ENCODE data around the gene RCSD1. TPM values are rescaled to one million over a fixed set of nuclear protein-coding genes. Genes with fewer than 3 reads are reported as not detected.

Gene RCSD1
- total and polyA plus RNA-seq, 10 of the 15 experiments (the other 5 are each of a cell fraction or from before 2014, with no cell fraction given), result 11.4 to 78.3 (median 71.6) TPM

DNA sequence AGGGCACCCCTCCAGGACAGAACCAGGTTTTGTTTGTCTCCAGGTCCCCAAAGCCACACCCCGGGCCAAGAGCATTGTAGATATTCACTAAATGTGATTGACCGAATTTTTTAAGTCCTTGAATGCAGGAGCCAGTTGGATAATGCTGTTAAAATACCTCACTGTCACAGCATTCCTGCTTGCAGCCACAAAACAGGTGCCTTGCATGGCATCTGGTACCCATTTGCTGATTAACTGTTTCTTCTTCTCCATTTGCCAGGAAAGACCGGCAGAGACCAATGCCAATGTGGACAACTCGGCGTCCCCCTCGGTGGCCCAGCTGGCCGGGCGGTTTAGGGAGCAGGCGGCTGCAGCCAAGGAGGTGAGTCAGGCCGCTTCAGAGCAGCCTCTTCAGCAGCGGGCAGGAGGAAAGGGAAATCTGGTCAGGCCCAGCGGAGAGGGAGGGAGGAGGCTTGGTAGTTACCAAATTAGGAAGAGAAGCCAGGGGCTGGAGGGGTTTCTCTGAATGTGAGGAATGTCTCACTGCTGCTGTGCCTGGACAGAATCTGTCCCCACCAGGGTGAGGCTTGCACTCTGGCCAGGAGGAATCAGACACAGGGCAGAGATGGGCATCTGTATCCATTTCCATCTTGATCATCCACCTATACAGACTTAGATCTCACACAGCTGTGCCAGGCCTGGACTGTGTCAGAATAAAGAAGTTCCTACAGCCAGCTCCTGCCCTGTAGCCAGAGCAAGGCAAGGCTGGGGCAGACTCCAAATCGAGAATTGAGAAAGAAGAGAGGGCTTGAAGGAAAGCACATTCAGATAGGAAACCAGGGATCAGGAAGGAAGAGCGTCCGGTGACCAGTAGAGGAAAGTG lies 53.8 kb downstream of the RCSD1 start:
- WGBS (ENCODE audit: insufficient coverage, insufficient replicate concordance, low lambda C conversion rate, missing lambda C conversion rate), result 84% methylated on average over 15 of the region's 15 CpGs

More for the DNA sequence above, 53.8 kb downstream of the RCSD1 start:
- ChIA-PET POLR2A (interaction anchor here (0.5 kb wide), 1 partner anchor 144 kb away, joined by 8 read pairs; no protein-coding TSS in a partner anchor), CTCF (interaction anchor here (1.6 kb wide), 1 partner anchor 83 kb away, joined by 5 read pairs; no protein-coding TSS in a partner anchor), SMC1A (ENCODE audit: uncharacterized antibody, unreplicated experiment) (interaction anchor here (1.0 to 5.0 kb wide), 3 partner anchors 81 to 134 kb away, joined by 3 to 215 read pairs (median 3); no protein-coding TSS in a partner anchor), RAD21 (ENCODE audit: unreplicated experiment) (interaction anchor here (1.0 kb wide), 1 partner anchor 83 kb away, joined by 6 read pairs; no protein-coding TSS in a partner anchor)
- intact Hi-C loops (cut with micrococcal nuclease; ENCODE audit: unreplicated experiment), result no loop called here
- no peaks in the 10 kb centered on the region for H3K9me3 ChIP-seq (replicated peaks; ENCODE audit: control insufficient read depth, insufficient read depth, low read length)
- TF ChIP-seq, protein P1, sequence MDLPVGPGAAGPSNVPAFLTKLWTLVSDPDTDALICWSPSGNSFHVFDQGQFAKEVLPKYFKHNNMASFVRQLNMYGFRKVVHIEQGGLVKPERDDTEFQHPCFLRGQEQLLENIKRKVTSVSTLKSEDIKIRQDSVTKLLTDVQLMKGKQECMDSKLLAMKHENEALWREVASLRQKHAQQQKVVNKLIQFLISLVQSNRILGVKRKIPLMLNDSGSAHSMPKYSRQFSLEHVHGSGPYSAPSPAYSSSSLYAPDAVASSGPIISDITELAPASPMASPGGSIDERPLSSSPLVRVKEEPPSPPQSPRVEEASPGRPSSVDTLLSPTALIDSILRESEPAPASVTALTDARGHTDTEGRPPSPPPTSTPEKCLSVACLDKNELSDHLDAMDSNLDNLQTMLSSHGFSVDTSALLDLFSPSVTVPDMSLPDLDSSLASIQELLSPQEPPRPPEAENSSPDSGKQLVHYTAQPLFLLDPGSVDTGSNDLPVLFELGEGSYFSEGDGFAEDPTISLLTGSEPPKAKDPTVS (IDR thresholded peaks at IDR 0.05; ENCODE audit: low read depth, low read length), result no peak
- TF ChIP-seq CBX3 (IDR thresholded peaks at IDR 0.05; ENCODE audit: borderline replicate concordance, low read depth) (no peak), FOXM1 (IDR thresholded peaks at IDR 0.05; ENCODE audit: low read depth, low read length) (no peak), POLR2A (IDR thresholded peaks at IDR 0.05; ENCODE audit: low read depth, low read length) (no peak), MTA2 (IDR thresholded peaks at IDR 0.05; ENCODE audit: low read depth) (no peak), CREB1 (IDR thresholded peaks at IDR 0.05; ENCODE audit: low read depth) (no peak), CHD2 (IDR thresholded peaks at IDR 0.05; ENCODE audit: borderline replicate concordance, low read depth, low read length) (no peak), IRF4 (IDR thresholded peaks at IDR 0.05; ENCODE audit: low read depth, low read length) (no peak)
- TF ChIP-seq, protein P2, sequence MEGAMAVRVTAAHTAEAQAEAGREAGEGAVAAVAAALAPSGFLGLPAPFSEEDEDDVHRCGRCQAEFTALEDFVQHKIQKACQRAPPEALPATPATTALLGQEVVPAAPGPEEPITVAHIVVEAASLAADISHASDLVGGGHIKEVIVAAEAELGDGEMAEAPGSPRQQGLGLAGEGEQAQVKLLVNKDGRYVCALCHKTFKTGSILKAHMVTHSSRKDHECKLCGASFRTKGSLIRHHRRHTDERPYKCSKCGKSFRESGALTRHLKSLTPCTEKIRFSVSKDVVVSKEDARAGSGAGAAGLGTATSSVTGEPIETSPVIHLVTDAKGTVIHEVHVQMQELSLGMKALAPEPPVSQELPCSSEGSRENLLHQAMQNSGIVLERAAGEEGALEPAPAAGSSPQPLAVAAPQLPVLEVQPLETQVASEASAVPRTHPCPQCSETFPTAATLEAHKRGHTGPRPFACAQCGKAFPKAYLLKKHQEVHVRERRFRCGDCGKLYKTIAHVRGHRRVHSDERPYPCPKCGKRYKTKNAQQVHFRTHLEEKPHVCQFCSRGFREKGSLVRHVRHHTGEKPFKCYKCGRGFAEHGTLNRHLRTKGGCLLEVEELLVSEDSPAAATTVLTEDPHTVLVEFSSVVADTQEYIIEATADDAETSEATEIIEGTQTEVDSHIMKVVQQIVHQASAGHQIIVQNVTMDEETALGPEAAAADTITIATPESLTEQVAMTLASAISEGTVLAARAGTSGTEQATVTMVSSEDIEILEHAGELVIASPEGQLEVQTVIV (IDR thresholded peaks at IDR 0.05; ENCODE audit: borderline replicate concordance, partially characterized antibody), result no peak
- TF ChIP-seq, protein P3, sequence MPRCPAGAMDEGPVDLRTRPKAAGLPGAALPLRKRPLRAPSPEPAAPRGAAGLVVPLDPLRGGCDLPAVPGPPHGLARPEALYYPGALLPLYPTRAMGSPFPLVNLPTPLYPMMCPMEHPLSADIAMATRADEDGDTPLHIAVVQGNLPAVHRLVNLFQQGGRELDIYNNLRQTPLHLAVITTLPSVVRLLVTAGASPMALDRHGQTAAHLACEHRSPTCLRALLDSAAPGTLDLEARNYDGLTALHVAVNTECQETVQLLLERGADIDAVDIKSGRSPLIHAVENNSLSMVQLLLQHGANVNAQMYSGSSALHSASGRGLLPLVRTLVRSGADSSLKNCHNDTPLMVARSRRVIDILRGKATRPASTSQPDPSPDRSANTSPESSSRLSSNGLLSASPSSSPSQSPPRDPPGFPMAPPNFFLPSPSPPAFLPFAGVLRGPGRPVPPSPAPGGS (IDR thresholded peaks at IDR 0.05; ENCODE audit: borderline replicate concordance, insufficient read depth, low read depth, low read length, poor library complexity, severe bottlenecking), result no peak
- TF ChIP-seq, protein P4, sequence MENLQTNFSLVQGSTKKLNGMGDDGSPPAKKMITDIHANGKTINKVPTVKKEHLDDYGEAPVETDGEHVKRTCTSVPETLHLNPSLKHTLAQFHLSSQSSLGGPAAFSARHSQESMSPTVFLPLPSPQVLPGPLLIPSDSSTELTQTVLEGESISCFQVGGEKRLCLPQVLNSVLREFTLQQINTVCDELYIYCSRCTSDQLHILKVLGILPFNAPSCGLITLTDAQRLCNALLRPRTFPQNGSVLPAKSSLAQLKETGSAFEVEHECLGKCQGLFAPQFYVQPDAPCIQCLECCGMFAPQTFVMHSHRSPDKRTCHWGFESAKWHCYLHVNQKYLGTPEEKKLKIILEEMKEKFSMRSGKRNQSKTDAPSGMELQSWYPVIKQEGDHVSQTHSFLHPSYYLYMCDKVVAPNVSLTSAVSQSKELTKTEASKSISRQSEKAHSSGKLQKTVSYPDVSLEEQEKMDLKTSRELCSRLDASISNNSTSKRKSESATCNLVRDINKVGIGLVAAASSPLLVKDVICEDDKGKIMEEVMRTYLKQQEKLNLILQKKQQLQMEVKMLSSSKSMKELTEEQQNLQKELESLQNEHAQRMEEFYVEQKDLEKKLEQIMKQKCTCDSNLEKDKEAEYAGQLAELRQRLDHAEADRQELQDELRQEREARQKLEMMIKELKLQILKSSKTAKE (IDR thresholded peaks at IDR 0.05; ENCODE audit: low read depth, poor library complexity, severe bottlenecking), result no peak
- peaks cover 4 to 22% of the 10 kb centered on the region in 2 experiments for H3K36me3 ChIP-seq (ENCODE audit: control insufficient read depth in 2 of 2, insufficient read depth in 2 of 2, low read length in 1 of 2)
- H3K9ac ChIP-seq (ENCODE audit: control insufficient read depth, insufficient read depth, low read length), result no peak overlapping the region
- in situ Hi-C loops (cut with MboI), result no loop called here
- H3K4me2 ChIP-seq (ENCODE audit: control insufficient read depth, insufficient read depth), result no peak overlapping the region
- ATAC-seq (no peak), FAIRE-seq (no peak), DNase-seq (ENCODE audit: low read depth, low spot score) (no peak)
- H3K27me3 ChIP-seq (replicated peaks in 1 of 2; ENCODE audit: control insufficient read depth in 2 of 2, insufficient read depth in 2 of 2, low read length in 1 of 2), result no peaks in the 10 kb centered on the region
- no peaks in the 10 kb centered on the region for H4K20me1 ChIP-seq (ENCODE audit: control insufficient read depth, insufficient read depth)
- no peak overlapping the region for H3K4me3 ChIP-seq
- H3K79me2 ChIP-seq (ENCODE audit: control insufficient read depth, insufficient read depth, low read length), result peaks cover 18% of the 10 kb centered on the region
- H2AFZ ChIP-seq (ENCODE audit: control insufficient read depth, low read depth, low read length), result no peak overlapping the region
- no TSS peak for BruUV-seq (replicated peaks)
- peaks cover 38% of the 10 kb centered on the region for H3K4me1 ChIP-seq (ENCODE audit: control insufficient read depth, insufficient read depth, low read length)
- no peak overlapping the region for H3K27ac ChIP-seq (ENCODE audit: control insufficient read depth, insufficient read depth)

All from GM12878 (cell line).